Fibroblast of the aortic adventitia (primary cell): Measurements from ENCODE around the gene AARSD1. TPM values are rescaled to one million over a fixed set of nuclear protein-coding genes. Genes with fewer than 3 reads are reported as not detected.
"Not testable (repeated sequence)": the region's sequence is repeated elsewhere in the genome, so short reads cannot be mapped to it uniquely, and the experiment has no call there.

ENCODE experiments used
- DNase-seq: peaks from one replicate; pipeline ENCODE4 v3.0.0-alpha.2; 2010; ENCODE audit warnings: low read depth
- H3K4me3 ChIP-seq: 2 replicates; pipeline ENCODE4 v1.5.1; 2011; ENCODE audit warnings: low read depth, mild to moderate bottlenecking, control low read depth, low read length, moderate library complexity
- CTCF ChIP-seq: IDR thresholded peaks from 2 replicates; pipeline ENCODE4 v1.5.1; 2011; ENCODE audit warnings: mild to moderate bottlenecking, low read length, control low read depth, inconsistent platforms; ENCODE audit not compliant: insufficient read depth
- total RNA-seq: library from RNA; depleted of rRNA; stranded (reverse); fragments of >200 nt; gene quantifications from 2 replicates; pipeline ENCODE4 v1.2.3, GENCODE V29; 2012; ENCODE audit warnings: low replicate concordance

The AARSD1 gene
- total RNA-seq, 1 donor = 18.9 TPM

GRCh38 chr17:42980274-42980765 lies 16.1 kb upstream of the AARSD1 start, which contains the start of gene RUNDC1:
TSS of gene RUNDC1 (plus strand) at chr17:42980565. CDS start at chr17:42980577, 12 bp downstream.
- H3K4me3 ChIP-seq = peak within 1 kb of the TSS; percentile 90
- TF ChIP-seq CTCF = no peak
- peak; percentile 71 for DNase-seq

- H3K4me3 ChIP-seq = peak within 1 kb of the TSS; percentile 90
- no peak for TF ChIP-seq CTCF
- DNase-seq = peak; percentile 27
These were observed 15.4 kb upstream of the AARSD1 start, which contains the start of gene PTGES3L for GRCh38 chr17:42979511-42980273. TSS of gene PTGES3L (minus strand) at chr17:42980080. CDS start at chr17:42980053, 27 bp downstream.

GRCh38 chr17:42975701-42976100 lies 11.4 kb upstream of the AARSD1 start:
- not testable (repeated sequence) for DNase-seq, H3K4me3 ChIP-seq

GRCh38 chr17:42975265-42975664 lies 11.0 kb upstream of the AARSD1 start:
- TF ChIP-seq CTCF = no peak
- DNase-seq = no peak
- no peak overlapping the region for H3K4me3 ChIP-seq

GRCh38 chr17:42973323-42973722 lies 9.1 kb upstream of the AARSD1 start:
- H3K4me3 ChIP-seq, DNase-seq: not testable (repeated sequence)

- no peak overlapping the region for H3K4me3 ChIP-seq
- no peak for TF ChIP-seq CTCF
- no peak for DNase-seq
These were observed 7.3 kb upstream of the AARSD1 start for GRCh38 chr17:42971589-42971988.

- TF ChIP-seq CTCF = no peak
- peak; percentile 87 for DNase-seq
- no peak overlapping the region for H3K4me3 ChIP-seq
These were observed 4.8 kb upstream of the AARSD1 start for GRCh38 chr17:42969001-42969581.

GRCh38 chr17:42967925-42968324 lies 3.7 kb upstream of the AARSD1 start:
- no peak for DNase-seq
- no peak for TF ChIP-seq CTCF
- H3K4me3 ChIP-seq = no peak overlapping the region
